Esophagus muscularis mucosa (tissue), 4 donors: ENCODE data around the gene ZNF516.

Experiments used
- CTCF ChIP-seq, 3 experiments: fragments of 200-600 bp in 2 of 3; fragments of 450-650 bp in 1 of 3; sonication (generic) in 2 of 3; IDR thresholded peaks; one replicate each; pipeline ENCODE4 v1.5.1; 2017 to 2019; ENCODE audit warnings: antibody characterized with exemption in 3 of 3, mild to moderate bottlenecking in 2 of 3, moderate library complexity in 1 of 3
- EP300 ChIP-seq: sonication (generic); formaldehyde crosslinking; IDR thresholded peaks from one replicate; pipeline ENCODE4 v1.6.1; 2017; ENCODE audit warnings: antibody characterized with exemption
- POLR2A ChIP-seq: fragments of 450-650 bp; IDR thresholded peaks from one replicate; pipeline ENCODE4 v1.6.1; 2017; ENCODE audit warnings: antibody characterized with exemption, moderate library complexity, mild to moderate bottlenecking, low read depth
- POLR2AphosphoS5 ChIP-seq, 2 donors: sonication (generic); formaldehyde crosslinking; IDR thresholded peaks; one replicate each; pipeline ENCODE4 v1.6.1; 2017; ENCODE audit warnings: antibody characterized with exemption in 2 of 2

DNA sequence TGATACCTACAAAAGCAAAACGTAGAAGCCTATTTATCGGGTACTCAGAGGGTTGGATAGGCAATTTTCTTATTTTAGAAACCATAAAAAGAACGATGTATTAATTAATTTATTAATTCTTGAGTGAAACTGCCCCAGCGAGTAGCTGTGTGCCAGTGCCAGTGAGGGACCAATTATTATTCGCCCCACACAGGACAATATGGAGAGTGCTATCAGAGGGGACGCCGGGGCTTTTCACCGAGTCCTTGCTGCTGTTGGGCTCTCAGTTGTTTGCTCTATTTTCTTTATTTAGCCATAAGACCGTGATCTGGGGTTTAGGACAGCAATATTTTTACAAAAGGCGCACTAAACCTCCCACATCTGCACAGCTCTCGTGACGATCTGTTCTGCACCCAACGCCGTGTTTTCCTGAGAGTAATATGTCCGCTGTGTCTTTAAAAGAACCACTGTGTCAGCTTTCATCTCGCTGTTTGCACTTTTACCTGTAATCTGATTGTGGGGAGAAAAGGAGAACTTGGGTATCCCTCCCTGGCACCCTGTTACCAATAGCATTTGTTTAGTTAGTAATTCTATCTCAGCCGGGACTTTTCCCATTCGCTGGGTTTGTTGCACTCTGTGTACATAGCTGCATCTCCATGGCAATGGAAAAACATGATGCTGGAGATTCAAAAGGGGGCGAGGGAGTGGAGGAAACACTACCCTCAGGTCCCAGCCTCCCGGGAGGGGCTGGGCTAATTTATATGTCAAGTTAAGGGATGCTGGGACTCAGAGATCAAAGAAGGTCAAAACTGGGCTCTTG is 30.1 kb upstream of the ZNF516 start:
- TF ChIP-seq CTCF (IDR thresholded peaks at IDR 0.05), result no peak
- no peak for TF ChIP-seq POLR2A
- no peak for TF ChIP-seq EP300
- no peak for TF ChIP-seq POLR2AphosphoS5 (IDR thresholded peaks at IDR 0.05)
